DOHH2 (cell line): Measurements from ENCODE around the gene NPAS3.

Experiments
- H3F3A ChIP-seq: fragments of 200-600 bp; sonication (generic), shearing (Covaris generic); 2 replicates; pipeline ENCODE4 v1.6.0; 2016; ENCODE audit warnings: antibody characterized with exemption, mild to moderate bottlenecking; ENCODE audit not compliant: control insufficient read depth, insufficient read depth
- H3K27ac ChIP-seq: fragments of 200-600 bp; sonication (generic); 2 replicates; pipeline ENCODE4 v1.5.1; 2014; ENCODE audit warnings: low read depth, mild to moderate bottlenecking, low read length, moderate library complexity
- H3K27me3 ChIP-seq: fragments of 200-600 bp; sonication (generic); 2 replicates; pipeline ENCODE4 v1.6.1; 2014; ENCODE audit warnings: mild to moderate bottlenecking, low read length, mixed read lengths; ENCODE audit not compliant: control insufficient read depth
- H3K36me3 ChIP-seq: fragments of 200-600 bp; sonication (generic); 2 replicates; pipeline ENCODE4 v1.6.1; 2014; ENCODE audit warnings: mild to moderate bottlenecking, low read length, moderate library complexity, mixed read lengths; ENCODE audit not compliant: control insufficient read depth
- H3K4me1 ChIP-seq: fragments of 200-600 bp; sonication (generic); 2 replicates; pipeline ENCODE4 v1.6.1; 2014; ENCODE audit warnings: mild to moderate bottlenecking, low read length, mixed read lengths; ENCODE audit not compliant: control insufficient read depth
- H3K4me2 ChIP-seq: fragments of 200-600 bp; sonication (generic); 2 replicates; pipeline ENCODE4 v1.6.0; 2014; ENCODE audit warnings: mild to moderate bottlenecking, low read length, moderate library complexity
- H3K4me3 ChIP-seq: fragments of 200-600 bp; sonication (generic); 2 replicates; pipeline ENCODE4 v1.5.1; 2014; ENCODE audit warnings: mild to moderate bottlenecking, low read length, mixed read lengths
- H3K79me2 ChIP-seq: fragments of 200-600 bp; sonication (generic); 2 replicates; pipeline ENCODE4 v1.6.1; 2014; ENCODE audit warnings: mild to moderate bottlenecking, low read length, mixed read lengths; ENCODE audit not compliant: control insufficient read depth
- H3K9me2 ChIP-seq: fragments of 200-600 bp; sonication (generic); replicated peaks from 2 replicates; pipeline ENCODE4 v1.6.1; 2014; ENCODE audit warnings: mild to moderate bottlenecking, low read length, mixed read lengths; ENCODE audit not compliant: control insufficient read depth
- H3K9me3 ChIP-seq: fragments of 200-600 bp; sonication (generic); 2 replicates; pipeline ENCODE4 v1.6.1; 2014; ENCODE audit warnings: antibody characterized with exemption, low read length, mixed read lengths; ENCODE audit not compliant: control insufficient read depth, insufficient read depth
- H4K20me1 ChIP-seq: fragments of 200-600 bp; sonication (generic); 2 replicates; pipeline ENCODE4 v1.6.0; 2014; ENCODE audit warnings: low read depth, mild to moderate bottlenecking, antibody characterized with exemption, low read length, moderate library complexity; ENCODE audit not compliant: control insufficient read depth, insufficient read depth
- CTCF ChIP-seq: fragments of 200-600 bp; sonication (generic); IDR thresholded peaks from one replicate; pipeline ENCODE4 v1.5.1; 2014; ENCODE audit warnings: antibody characterized with exemption, mild to moderate bottlenecking, low read depth, low read length; ENCODE audit not compliant: poor library complexity, severe bottlenecking
- EZH2phosphoT487 ChIP-seq: fragments of 200-600 bp; sonication (generic); IDR thresholded peaks from 2 replicates; pipeline ENCODE4 v1.6.1; 2017; ENCODE audit warnings: borderline replicate concordance, mild to moderate bottlenecking, antibody characterized with exemption, low read length, moderate library complexity, mixed read lengths

Gene NPAS3

GRCh38 chr14:33790996-33791395 is 852.3 kb downstream of the NPAS3 start:
- Histone ChIP-seq H3K9me3 (no peaks in the 10 kb centered on the region), H3F3A (no peaks in the 10 kb centered on the region), H3K9me2 (no peaks in the 10 kb centered on the region), H3K36me3 (no peaks in the 10 kb centered on the region), H3K27ac (no peak overlapping the region), H3K4me2 (no peak overlapping the region), H3K4me1 (no peaks in the 10 kb centered on the region), H3K27me3 (no peaks in the 10 kb centered on the region), H3K79me2 (no peaks in the 10 kb centered on the region), H4K20me1 (no peaks in the 10 kb centered on the region), H3K4me3 (no peak overlapping the region)
- TF ChIP-seq CTCF = no peak
- no peak for TF ChIP-seq EZH2phosphoT487

- TF ChIP-seq CTCF (no peak), EZH2phosphoT487 (no peak)
- no peaks in the 10 kb centered on the region for H3F3A ChIP-seq
- no peaks in the 10 kb centered on the region for H3K79me2 ChIP-seq
- no peaks in the 10 kb centered on the region for H3K9me2 ChIP-seq
- H3K4me3 ChIP-seq = no peak overlapping the region
- no peaks in the 10 kb centered on the region for H3K36me3 ChIP-seq
- H4K20me1 ChIP-seq = no peaks in the 10 kb centered on the region
- H3K4me2 ChIP-seq = no peak overlapping the region
- no peaks in the 10 kb centered on the region for H3K4me1 ChIP-seq
- H3K27me3 ChIP-seq = no peaks in the 10 kb centered on the region
- no peaks in the 10 kb centered on the region for H3K9me3 ChIP-seq
- no peak overlapping the region for H3K27ac ChIP-seq
These were observed 853.5 kb downstream of the NPAS3 start for GRCh38 chr14:33792009-33792719.

GRCh38 chr14:33792720-33793368 is 854.2 kb downstream of the NPAS3 start:
- H3K27ac ChIP-seq = no peak overlapping the region
- H3K4me2 ChIP-seq = no peak overlapping the region
- H3K36me3 ChIP-seq = no peaks in the 10 kb centered on the region
- H3F3A ChIP-seq = no peaks in the 10 kb centered on the region
- no peaks in the 10 kb centered on the region for H3K27me3 ChIP-seq
- H3K4me1 ChIP-seq = no peaks in the 10 kb centered on the region
- no peak overlapping the region for H3K4me3 ChIP-seq
- H4K20me1 ChIP-seq = no peaks in the 10 kb centered on the region
- no peaks in the 10 kb centered on the region for H3K9me3 ChIP-seq
- TF ChIP-seq CTCF (peak; percentile 97), EZH2phosphoT487 (no peak)
- no peaks in the 10 kb centered on the region for H3K9me2 ChIP-seq
- no peaks in the 10 kb centered on the region for H3K79me2 ChIP-seq
